Measurements from ENCODE around the gene JAZF1.

The JAZF1 gene

GRCh38 chr7:27917119-27917518, 263.5 kb downstream of the JAZF1 start:
- H3K4me3 ChIP-seq (ENCODE audit: low read depth, low read length) = no peak overlapping the region

GRCh38 chr7:27916372-27916771, 264.2 kb downstream of the JAZF1 start:
- no peak for TF ChIP-seq CTCF (IDR thresholded peaks at IDR 0.05; ENCODE audit: borderline replicate concordance, insufficient read depth, low read depth, low read length)
- no peak overlapping the region for H3K4me3 ChIP-seq (ENCODE audit: low read depth, low read length)

More at GRCh38 chr7:27917119-27917518, 263.5 kb downstream of the JAZF1 start:
- TF ChIP-seq CTCF (IDR thresholded peaks at IDR 0.05; ENCODE audit: borderline replicate concordance, insufficient read depth, low read depth, low read length) = no peak

DNA sequence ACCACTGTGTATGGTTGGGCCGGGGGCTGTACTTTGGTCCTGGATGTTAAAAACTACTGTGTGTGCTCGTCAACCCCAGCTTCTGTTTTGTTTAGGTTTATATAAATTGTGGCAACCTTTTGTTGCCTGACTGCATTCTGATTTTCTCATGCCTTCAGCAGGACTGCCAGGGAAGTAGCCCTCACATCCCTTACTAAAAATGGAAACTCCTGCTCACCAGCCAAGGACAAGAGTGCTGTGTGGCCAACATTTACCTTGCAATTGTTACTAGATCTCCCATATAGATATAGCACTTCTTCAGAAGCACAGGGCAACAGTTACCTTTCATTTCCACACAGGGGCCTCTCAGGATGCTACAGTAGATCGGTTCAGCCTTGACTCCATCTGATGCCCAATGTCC, 266.2 kb downstream of the JAZF1 start:
- no peak overlapping the region for H3K4me3 ChIP-seq (ENCODE audit: low read depth, low read length)
- TF ChIP-seq CTCF (IDR thresholded peaks at IDR 0.05; ENCODE audit: borderline replicate concordance, insufficient read depth, low read depth, low read length) = no peak

DNA sequence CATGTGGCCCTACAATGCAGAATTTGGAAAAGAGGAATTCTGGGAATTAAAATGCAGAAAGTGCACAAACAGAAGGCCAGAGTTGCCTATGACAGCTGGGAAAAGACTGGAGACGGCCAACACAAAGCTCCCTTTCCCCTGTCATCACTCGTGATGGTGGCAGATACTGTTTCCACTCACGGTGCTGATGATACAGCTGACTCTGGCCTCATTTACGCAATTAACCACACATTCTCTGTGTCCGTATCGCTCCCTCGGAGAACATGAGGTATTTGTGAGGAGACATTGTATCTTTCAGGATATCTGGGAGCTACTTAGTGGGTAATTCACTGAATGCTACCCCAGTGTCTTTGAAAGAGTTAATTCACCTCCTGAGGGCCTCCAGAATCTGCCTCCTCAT, 267.8 kb downstream of the JAZF1 start:
- TF ChIP-seq CTCF (IDR thresholded peaks at IDR 0.05; ENCODE audit: borderline replicate concordance, insufficient read depth, low read depth, low read length) = no peak
- H3K4me3 ChIP-seq (ENCODE audit: low read depth, low read length) = no peak overlapping the region

DNA sequence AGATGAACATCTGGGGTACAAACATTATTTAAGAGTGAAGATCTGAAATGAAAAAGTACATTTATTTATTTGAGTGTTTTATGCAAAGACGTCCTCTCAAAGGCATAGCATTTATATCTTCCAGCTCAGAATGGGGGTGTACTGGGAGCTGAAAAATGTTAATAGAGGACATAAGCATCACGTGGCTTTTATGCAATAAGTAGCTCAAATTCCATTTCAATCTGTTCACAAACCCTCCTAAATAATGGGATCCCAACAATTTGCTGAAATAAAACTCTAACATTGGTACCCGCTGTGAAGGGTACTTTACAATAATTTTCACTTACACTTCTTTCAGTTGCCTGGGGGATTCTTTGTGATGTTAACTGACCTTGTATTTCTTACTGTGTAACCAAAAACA, 268.7 kb downstream of the JAZF1 start:
- H3K4me3 ChIP-seq (ENCODE audit: low read depth, low read length) = no peak overlapping the region
- TF ChIP-seq CTCF (IDR thresholded peaks at IDR 0.05; ENCODE audit: borderline replicate concordance, insufficient read depth, low read depth, low read length) = no peak

- H3K4me3 ChIP-seq (ENCODE audit: low read depth, low read length) = no peak overlapping the region
- TF ChIP-seq CTCF (IDR thresholded peaks at IDR 0.05; ENCODE audit: borderline replicate concordance, insufficient read depth, low read depth, low read length) = no peak
Observed at GRCh38 chr7:27910326-27910725, 270.3 kb downstream of the JAZF1 start.

GRCh38 chr7:27908534-27909165, 271.9 kb downstream of the JAZF1 start:
- no peak for TF ChIP-seq CTCF (IDR thresholded peaks at IDR 0.05; ENCODE audit: borderline replicate concordance, insufficient read depth, low read depth, low read length)
- H3K4me3 ChIP-seq (ENCODE audit: low read depth, low read length) = no peak overlapping the region
